Measurements from ENCODE around the gene USP20.
"Not testable (repeated sequence)": the region's sequence is repeated elsewhere in the genome, so short reads cannot be mapped to it uniquely, and the experiment has no call there.

Gene USP20

DNA sequence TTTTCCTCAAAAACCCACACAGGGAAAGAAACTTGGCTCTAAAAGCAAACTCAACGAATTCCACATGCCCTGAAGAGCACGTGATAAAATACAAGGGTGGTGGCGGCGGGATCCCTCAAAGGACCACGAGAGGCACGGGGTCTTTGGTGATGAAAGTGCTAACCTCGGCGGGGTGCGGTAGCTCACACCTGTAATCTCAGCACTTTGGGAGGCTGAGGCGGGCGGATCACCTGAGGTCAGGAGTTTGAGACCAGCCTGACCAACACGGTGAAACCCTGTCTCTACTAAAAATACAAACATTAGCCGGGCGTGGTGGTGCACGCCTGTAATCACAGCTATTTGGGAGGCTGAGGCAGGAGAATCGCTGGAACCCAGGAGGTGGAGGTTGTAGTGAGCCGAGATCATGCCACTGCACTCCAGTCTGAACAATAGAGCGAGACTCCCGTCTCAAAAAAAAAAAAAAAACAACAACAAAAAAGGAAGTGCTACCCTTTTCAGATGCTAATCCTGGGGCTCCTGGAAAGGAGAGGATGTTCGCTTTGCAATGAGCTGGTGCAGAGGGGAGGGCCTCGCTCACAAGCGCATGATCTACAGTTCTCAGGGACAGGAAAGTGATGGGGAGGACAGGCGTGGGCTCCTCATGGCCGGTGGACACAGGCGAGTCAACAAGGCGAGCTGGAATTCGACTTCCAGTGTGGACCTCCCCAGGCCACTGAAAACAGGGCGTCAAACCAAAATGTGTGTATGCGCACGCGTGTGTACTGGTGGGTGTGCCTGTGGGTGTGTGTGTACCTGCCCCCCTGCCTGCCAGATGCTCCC is 54.1 kb downstream of the USP20 start:
- Histone ChIP-seq H3K36me3 (ENCODE audit: insufficient read depth, low read length) (peaks cover 38% of the 10 kb centered on the region), H3K27ac (ENCODE audit: low read depth, low read length) (no peak overlapping the region), H3K9me3 (ENCODE audit: low read length) (no peaks in the 10 kb centered on the region), H3K9ac (ENCODE audit: low read length) (no peak overlapping the region), H3K27me3 (ENCODE audit: control insufficient read depth in 1 of 2, insufficient read depth in 2 of 2, low read length in 2 of 2) (no peaks in the 10 kb centered on the region), H3K4me1 (ENCODE audit: insufficient read depth, low read length) (peaks cover 59% of the 10 kb centered on the region), H3K4me3 (ENCODE audit: low read depth in 1 of 2, low read length in 2 of 2) (no peak overlapping the region)

DNA sequence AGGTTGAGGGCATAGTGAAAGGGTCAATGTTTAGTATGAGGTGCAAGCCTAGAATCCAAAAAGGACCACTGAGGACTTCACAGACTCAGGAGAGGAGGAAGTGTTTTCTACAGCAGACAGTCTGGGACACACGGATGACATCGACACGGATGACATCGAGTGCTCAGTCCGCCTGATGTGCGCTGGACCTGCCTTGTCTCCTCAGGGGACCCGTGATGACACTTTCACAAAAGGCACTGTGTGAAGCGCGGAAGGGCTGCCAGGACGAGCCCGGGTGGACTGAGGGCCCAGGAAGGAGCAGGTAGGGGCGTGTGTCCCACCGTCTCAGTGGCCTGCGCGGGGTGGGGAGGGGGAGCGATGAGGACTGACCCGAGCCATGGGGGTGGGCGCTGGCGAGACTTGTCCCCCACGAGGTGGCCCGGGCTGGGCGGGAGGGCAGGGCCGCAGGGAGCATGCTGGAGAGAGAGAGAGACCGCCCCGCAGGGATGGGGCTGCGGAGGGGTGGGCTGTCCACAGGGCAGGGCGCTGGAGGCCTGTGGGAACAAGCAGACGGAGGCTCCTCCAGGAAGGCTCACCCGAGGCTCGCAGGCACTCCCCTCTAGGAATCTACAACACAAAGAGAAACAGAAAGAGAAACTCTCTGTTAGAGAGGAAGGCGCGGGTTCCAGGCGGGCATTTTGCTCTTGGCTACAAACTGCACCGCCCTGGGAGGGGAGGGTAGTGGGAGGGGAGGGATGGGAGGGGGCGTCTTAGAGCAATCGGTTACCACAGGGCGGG is 54.9 kb downstream of the USP20 start:
- H3K4me3 ChIP-seq (ENCODE audit: low read depth in 1 of 2, low read length in 2 of 2), result no peak overlapping the region
- no peaks in the 10 kb centered on the region for H3K9me3 ChIP-seq (ENCODE audit: low read length)
- H3K27me3 ChIP-seq (ENCODE audit: control insufficient read depth in 1 of 2, insufficient read depth in 2 of 2, low read length in 2 of 2), result no peaks in the 10 kb centered on the region
- no peak overlapping the region for H3K27ac ChIP-seq (ENCODE audit: low read depth, low read length)
- H3K4me1 ChIP-seq (ENCODE audit: insufficient read depth, low read length), result peaks cover 52% of the 10 kb centered on the region
- H3K9ac ChIP-seq (ENCODE audit: low read length), result no peak overlapping the region
- peaks cover 46% of the 10 kb centered on the region for H3K36me3 ChIP-seq (ENCODE audit: insufficient read depth, low read length)

DNA sequence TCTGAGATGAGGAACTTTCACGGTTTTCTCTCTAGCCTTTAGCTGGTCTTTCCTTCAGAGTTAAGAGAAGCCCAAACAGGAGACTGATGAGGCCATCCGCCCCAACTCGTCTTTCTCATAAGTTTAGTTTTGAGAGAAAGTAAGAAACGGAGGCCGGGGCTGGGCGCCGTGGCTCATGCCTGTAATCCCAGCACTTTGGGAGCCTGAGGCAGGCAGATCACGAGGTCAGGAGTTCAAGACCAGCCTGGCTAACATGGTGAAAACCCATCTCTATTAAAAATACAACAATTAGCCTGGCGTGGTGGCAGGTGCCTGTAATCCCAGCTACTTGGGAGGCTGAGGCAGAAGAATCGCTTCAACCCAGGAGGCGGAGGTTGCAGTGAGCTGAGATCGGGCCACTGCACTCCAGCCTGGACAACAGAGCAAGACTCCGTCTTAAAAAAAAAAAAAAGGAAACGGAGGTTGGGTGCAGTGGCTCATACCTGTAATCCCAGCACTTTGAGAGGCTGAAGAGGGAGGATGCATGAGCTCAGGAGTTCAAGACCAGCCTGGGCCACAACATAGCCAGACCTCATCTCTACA is 55.6 kb downstream of the USP20 start:
- peak overlapping the region; percentile 65 for H3K27ac ChIP-seq (ENCODE audit: low read depth, low read length)
- H3K9me3 ChIP-seq (ENCODE audit: low read length); H3K27me3 ChIP-seq (ENCODE audit: control insufficient read depth in 1 of 2, insufficient read depth in 2 of 2, low read length in 2 of 2); H3K4me3 ChIP-seq (ENCODE audit: low read depth in 1 of 2, low read length in 2 of 2); H3K9ac ChIP-seq (ENCODE audit: low read length): not testable (repeated sequence)
- peaks cover 53% of the 10 kb centered on the region for H3K36me3 ChIP-seq (ENCODE audit: insufficient read depth, low read length)
- H3K4me1 ChIP-seq (ENCODE audit: insufficient read depth, low read length), result peaks cover 46% of the 10 kb centered on the region

DNA sequence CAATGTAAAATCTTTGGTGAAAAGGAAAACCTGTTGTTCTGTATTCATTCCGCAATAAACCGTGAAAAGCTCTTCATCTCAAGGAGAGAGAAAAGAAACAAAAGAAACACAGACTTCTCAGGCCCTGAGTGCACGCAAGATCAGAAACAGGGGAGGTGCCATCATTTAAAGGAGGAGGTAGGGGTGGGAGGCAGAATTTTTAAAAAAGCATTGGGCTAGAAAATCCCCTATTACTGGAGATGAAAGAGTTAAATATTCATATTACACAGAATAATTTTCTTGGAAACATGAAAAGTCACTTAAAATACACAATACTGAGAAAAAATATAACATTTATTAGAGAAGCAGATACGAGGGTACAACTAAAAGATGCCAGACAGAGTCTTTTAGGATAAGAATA is 56.3 kb downstream of the USP20 start:
- H3K9me3 ChIP-seq (ENCODE audit: low read length), result no peaks in the 10 kb centered on the region
- H3K36me3 ChIP-seq (ENCODE audit: insufficient read depth, low read length), result peaks cover 60% of the 10 kb centered on the region
- no peaks in the 10 kb centered on the region for H3K27me3 ChIP-seq (ENCODE audit: control insufficient read depth in 1 of 2, insufficient read depth in 2 of 2, low read length in 2 of 2)
- H3K27ac ChIP-seq (ENCODE audit: low read depth, low read length), result peak overlapping the region; percentile 65
- H3K4me3 ChIP-seq (ENCODE audit: low read depth in 1 of 2, low read length in 2 of 2), result no peak overlapping the region
- H3K9ac ChIP-seq (ENCODE audit: low read length), result peak overlapping the region; percentile 31
- H3K4me1 ChIP-seq (ENCODE audit: insufficient read depth, low read length), result peaks cover 41% of the 10 kb centered on the region

DNA sequence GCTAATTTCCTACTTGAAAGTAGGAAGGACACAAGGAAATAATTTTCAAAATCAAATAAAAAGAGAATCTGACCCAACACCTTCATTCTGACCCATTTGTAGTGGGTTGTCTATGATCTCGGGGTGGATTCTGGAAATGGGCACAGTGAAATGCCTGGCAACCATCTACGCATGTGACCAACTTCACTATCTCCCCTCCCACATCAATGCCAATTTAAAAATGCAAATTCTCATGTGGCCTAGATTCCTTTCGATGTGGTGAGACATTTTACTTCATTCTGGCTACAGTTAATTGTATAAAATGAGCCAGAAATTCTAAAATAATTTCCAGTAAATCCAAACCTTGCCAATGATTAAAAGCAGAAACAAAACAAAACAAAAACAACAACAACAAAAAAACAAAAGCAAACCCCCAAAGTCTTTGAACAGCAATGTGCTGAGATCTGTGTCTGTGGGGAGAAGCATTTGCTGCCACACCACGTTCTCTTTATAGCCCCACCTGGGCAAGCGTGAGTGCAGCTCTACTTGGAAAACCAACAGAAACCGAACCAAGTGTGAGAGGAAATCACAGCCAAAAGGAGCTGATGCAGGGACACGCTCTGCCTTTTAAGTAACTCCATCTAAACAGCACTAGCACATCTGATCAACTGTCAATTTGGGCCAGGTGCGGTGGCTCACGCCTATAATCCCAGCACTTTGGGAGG is 59.0 kb downstream of the USP20 start:
- H3K4me1 ChIP-seq (ENCODE audit: insufficient read depth, low read length), result peaks cover 31% of the 10 kb centered on the region
- H3K27ac ChIP-seq (ENCODE audit: low read depth, low read length), result no peak overlapping the region
- no peaks in the 10 kb centered on the region for H3K9me3 ChIP-seq (ENCODE audit: low read length)
- H3K9ac ChIP-seq (ENCODE audit: low read length), result no peak overlapping the region
- H3K4me3 ChIP-seq (ENCODE audit: low read depth in 1 of 2, low read length in 2 of 2), result no peak overlapping the region
- no peaks in the 10 kb centered on the region for H3K27me3 ChIP-seq (ENCODE audit: control insufficient read depth in 1 of 2, insufficient read depth in 2 of 2, low read length in 2 of 2)
- peaks cover 63% of the 10 kb centered on the region for H3K36me3 ChIP-seq (ENCODE audit: insufficient read depth, low read length)

DNA sequence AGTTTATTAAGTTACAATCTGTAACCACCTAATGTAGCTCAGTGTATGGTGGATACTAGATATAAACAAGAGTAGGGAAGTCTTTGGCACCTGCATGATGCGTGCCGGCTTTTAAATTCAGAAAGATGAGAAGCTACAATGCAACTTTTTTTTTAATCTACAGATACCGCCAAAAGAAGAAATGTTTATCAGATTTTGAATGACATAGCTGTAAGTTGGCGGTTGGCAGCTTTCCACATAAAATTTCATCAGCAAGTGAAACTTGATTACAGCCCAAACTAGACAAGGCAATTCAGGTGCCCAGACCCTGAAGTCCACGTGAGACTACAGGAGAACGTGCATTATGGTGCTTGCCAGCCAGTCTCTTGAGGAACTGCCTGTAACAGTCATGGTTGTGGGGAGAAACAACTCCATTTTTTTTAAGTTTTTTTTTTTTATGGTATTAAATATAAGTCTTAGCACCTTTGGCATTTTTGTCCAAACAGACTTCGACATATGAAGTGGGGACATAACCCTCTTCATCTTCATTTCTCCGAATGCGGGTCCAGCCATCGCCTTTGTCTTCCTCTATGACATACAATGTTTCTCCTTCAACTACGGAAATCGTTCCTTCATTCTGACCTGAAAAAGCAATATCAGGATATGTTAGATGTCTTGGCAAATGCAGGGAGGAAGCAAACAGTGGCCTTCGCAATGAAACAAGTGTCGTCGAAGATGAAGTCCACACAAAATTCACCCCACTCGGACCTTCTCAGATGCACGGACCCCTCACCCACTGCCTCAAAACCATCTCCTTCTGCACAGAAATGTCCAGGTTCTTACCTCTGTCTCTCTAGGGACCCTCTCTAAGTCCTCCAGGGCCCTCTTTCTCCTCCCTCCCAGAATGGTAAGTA is 60.4 kb downstream of the USP20 start:
- no peak overlapping the region for H3K9ac ChIP-seq (ENCODE audit: low read length)
- H3K36me3 ChIP-seq (ENCODE audit: insufficient read depth, low read length), result peaks cover 67% of the 10 kb centered on the region
- H3K9me3 ChIP-seq (ENCODE audit: low read length), result no peaks in the 10 kb centered on the region
- peaks cover 24% of the 10 kb centered on the region for H3K4me1 ChIP-seq (ENCODE audit: insufficient read depth, low read length)
- H3K27me3 ChIP-seq (ENCODE audit: control insufficient read depth in 1 of 2, insufficient read depth in 2 of 2, low read length in 2 of 2), result no peaks in the 10 kb centered on the region
- no peak overlapping the region for H3K4me3 ChIP-seq (ENCODE audit: low read depth in 1 of 2, low read length in 2 of 2)
- H3K27ac ChIP-seq (ENCODE audit: low read depth, low read length), result no peak overlapping the region

DNA sequence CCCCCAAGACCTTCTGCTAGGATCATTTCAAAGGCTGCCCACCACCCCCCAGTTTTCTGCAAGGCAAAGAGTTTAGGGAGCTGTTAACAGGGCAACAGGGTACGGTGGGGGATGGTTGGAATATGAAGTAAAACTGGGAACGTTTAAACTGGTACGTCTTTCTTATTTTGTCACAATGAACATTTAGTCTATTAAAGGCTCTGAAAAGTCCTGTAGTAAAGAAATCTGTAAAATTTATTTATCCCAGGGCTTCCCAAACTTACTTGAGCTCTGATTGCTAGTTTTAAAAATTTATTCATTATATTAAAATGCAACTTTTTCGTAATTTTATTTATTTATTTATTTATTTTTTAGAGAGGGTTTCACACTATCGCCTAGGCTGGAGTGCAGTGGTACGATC is 62.0 kb downstream of the USP20 start:
- Histone ChIP-seq H3K27ac (ENCODE audit: low read depth, low read length) (no peak overlapping the region), H3K9ac (ENCODE audit: low read length) (no peak overlapping the region), H3K4me3 (ENCODE audit: low read depth in 1 of 2, low read length in 2 of 2) (no peak overlapping the region), H3K4me1 (ENCODE audit: insufficient read depth, low read length) (peaks cover 9% of the 10 kb centered on the region), H3K9me3 (ENCODE audit: low read length) (no peaks in the 10 kb centered on the region), H3K36me3 (ENCODE audit: insufficient read depth, low read length) (peaks cover 72% of the 10 kb centered on the region), H3K27me3 (ENCODE audit: control insufficient read depth in 1 of 2, insufficient read depth in 2 of 2, low read length in 2 of 2) (no peaks in the 10 kb centered on the region)

DNA sequence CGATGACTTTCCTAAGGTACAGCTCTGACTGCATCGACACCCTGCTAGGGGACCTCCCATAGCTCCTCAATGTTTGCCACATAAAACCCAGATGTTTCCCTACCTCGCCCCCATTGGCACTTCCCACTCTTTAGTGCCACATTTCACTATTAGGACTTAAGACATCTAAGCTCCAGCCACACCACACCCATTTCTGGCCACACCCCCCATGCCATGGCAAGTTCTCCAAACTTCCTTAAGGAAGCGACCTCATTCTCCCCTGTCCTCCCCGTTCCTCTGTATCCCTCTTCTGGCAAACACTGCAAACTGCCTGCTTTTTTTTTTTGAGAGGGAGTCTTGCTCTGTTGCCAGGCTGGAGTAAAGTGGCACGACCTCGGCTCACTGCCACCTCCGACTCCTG is 62.9 kb downstream of the USP20 start:
- no peaks in the 10 kb centered on the region for H3K27me3 ChIP-seq (ENCODE audit: control insufficient read depth in 1 of 2, insufficient read depth in 2 of 2, low read length in 2 of 2)
- no peaks in the 10 kb centered on the region for H3K9me3 ChIP-seq (ENCODE audit: low read length)
- no peak overlapping the region for H3K27ac ChIP-seq (ENCODE audit: low read depth, low read length)
- no peak overlapping the region for H3K9ac ChIP-seq (ENCODE audit: low read length)
- H3K4me1 ChIP-seq (ENCODE audit: insufficient read depth, low read length), result peaks cover under 1% of the 10 kb centered on the region
- H3K4me3 ChIP-seq (ENCODE audit: low read depth in 1 of 2, low read length in 2 of 2), result no peak overlapping the region
- peaks cover 79% of the 10 kb centered on the region for H3K36me3 ChIP-seq (ENCODE audit: insufficient read depth, low read length)

DNA sequence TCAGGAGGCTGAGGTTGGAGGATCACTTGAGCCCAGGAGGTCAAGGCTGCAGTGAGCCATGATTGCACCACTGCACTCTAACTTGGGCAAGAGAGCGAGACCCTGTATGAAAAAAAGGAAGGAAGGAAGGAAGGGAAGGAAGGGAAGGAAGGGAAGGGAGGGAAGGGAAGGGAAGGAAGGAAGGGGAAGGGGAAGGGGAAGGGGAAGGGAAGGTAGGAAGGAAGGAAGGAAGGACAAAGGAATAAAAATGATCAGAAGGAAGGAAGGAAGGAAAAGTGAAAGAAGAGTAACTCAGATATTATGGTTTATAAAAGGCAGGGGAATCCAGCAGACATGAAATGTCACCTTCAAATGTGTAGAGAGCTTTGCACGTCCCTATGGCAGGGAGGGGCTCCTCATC is 64.4 kb downstream of the USP20 start:
- Histone ChIP-seq H3K27ac (ENCODE audit: low read depth, low read length) (no peak overlapping the region), H3K4me3 (ENCODE audit: low read depth in 1 of 2, low read length in 2 of 2) (no peak overlapping the region), H3K4me1 (ENCODE audit: insufficient read depth, low read length) (no peaks in the 10 kb centered on the region), H3K27me3 (ENCODE audit: control insufficient read depth in 1 of 2, insufficient read depth in 2 of 2, low read length in 2 of 2) (no peaks in the 10 kb centered on the region), H3K9me3 (ENCODE audit: low read length) (no peaks in the 10 kb centered on the region), H3K36me3 (ENCODE audit: insufficient read depth, low read length) (peaks cover 77% of the 10 kb centered on the region), H3K9ac (ENCODE audit: low read length) (no peak overlapping the region)

DNA sequence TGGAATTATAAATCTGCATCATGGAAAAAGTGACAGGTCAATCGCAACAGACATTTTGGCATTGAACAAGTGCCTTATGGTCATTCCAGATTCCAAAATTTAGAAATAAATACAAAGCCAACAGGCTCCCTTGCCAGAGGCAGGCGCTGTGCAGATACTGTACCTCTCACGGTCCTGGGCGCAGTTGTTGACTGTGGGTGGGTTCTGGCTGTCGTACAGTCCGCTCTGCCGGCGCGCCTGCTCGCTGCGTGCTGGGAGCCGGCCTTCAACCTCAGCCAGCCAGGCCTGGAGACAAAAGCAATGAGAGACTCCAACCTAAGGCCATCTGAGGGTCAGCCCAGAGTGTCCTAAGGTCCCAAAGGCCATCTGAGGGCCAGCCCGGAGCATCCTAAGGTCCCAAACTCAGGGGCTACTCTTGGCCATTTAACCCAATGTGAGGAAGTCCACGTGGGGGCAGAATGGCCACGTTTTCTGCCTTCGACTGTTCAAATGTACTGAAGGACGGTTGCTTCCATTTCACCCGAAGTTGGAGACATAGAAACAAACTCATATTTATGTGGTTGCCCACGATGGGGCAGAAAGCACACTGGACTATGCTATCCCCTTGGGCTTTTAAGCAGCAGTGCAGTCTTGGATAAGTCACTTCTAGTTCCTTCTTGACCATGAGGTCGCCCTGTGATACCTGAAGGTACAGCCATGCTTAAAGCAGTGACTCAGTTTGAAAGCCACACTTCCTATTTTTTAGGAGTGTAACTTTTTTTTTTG is 65.2 kb downstream of the USP20 start:
- Histone ChIP-seq H3K36me3 (ENCODE audit: insufficient read depth, low read length) (peaks cover 69% of the 10 kb centered on the region), H3K9ac (ENCODE audit: low read length) (no peak overlapping the region), H3K4me1 (ENCODE audit: insufficient read depth, low read length) (no peaks in the 10 kb centered on the region), H3K4me3 (ENCODE audit: low read depth in 1 of 2, low read length in 2 of 2) (no peak overlapping the region), H3K27me3 (ENCODE audit: control insufficient read depth in 1 of 2, insufficient read depth in 2 of 2, low read length in 2 of 2) (no peaks in the 10 kb centered on the region), H3K9me3 (ENCODE audit: low read length) (no peaks in the 10 kb centered on the region), H3K27ac (ENCODE audit: low read depth, low read length) (no peak overlapping the region)

Measured in muscle layer of colon (tissue), 2 donors.